HG02759 (cell line): ENCODE data around the gene TOMT.

Source experiments
- ATAC-seq: cut with Tn5 transposase; IDR thresholded peaks from one replicate; pipeline ENCODE4 v1.9.1; 2021; ENCODE audit warnings: mild to moderate bottlenecking, moderate library complexity; ENCODE audit not compliant: unreplicated experiment

The TOMT gene, protein sequence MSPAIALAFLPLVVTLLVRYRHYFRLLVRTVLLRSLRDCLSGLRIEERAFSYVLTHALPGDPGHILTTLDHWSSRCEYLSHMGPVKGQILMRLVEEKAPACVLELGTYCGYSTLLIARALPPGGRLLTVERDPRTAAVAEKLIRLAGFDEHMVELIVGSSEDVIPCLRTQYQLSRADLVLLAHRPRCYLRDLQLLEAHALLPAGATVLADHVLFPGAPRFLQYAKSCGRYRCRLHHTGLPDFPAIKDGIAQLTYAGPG

DNA sequence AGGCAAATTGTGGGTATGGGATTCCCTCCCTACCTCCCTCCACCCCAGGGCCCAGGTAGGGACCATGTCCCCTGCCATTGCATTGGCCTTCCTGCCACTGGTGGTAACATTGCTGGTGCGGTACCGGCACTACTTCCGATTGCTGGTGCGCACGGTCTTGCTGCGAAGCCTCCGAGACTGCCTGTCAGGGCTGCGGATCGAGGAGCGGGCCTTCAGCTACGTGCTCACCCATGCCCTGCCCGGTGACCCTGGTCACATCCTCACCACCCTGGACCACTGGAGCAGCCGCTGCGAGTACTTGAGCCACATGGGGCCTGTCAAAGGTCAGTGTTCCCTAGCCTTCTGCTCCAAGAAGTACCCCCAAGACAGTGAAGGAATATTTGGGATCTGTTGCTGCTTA lies at the start of gene TOMT:
TOMT (plus strand) TSS at position 37 of the 400 bp plus-strand sequence; CDS start at position 65, 28 bp downstream.
- ATAC-seq = no peak

DNA sequence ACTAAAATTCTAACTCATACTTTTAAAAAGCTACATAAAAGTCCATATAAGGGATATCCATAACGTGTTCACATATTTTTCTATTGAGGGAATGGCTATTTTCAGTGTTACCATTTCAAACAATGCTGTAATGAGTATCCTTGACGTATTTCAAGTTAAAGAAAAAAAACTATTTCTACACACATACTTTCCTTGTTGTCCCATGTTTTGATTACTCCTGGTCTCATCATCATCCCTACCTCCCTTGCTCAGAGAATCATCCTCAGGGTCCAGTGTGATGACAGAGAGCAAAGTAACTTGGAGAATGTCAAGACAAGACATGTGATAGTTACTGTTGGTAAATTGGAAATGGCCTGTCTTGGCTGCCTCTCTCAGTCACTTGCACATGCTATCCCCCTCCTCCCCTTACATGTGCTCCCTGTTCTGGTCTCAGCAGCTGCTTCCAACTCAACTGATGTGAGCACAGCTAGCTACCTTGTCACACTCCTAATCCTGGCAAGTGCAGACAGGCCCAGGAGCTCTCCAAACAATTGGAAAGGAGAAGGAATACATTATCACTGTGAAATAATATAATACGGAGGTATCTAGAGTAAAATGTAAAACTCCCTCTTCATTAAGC lies 47.2 kb upstream of the TOMT start:
- no peak for ATAC-seq

DNA sequence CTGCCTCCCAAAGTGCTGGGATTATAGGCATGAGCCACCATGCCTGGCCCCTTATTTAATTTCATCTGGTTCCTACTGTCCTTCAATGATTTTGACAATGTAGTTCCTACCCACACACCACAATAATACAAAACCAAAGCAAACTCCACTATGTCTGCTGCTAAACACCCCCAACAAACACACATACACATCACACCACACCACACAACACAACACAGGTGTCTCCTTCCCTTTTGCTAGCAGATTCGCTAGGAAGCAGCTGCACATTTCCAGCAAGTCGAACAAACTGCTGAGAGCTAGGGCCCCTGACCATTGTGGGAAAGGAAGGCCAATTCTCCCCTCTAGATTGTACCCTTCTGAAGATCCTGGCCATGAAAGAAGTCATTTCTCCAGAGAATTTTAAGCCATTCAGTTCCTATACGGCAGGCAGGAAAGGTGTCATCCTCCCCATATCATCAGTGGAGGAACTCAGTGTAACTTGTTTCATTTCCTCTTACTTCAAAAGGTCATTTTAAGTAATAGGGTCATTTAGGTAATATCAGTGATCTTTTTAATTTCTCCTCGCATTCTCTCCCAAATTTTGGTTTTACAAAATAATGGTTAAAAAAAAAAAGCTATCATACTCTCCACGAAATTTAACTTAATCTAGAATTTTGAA lies 43.9 kb upstream of the TOMT start:
- ATAC-seq = no peak

DNA sequence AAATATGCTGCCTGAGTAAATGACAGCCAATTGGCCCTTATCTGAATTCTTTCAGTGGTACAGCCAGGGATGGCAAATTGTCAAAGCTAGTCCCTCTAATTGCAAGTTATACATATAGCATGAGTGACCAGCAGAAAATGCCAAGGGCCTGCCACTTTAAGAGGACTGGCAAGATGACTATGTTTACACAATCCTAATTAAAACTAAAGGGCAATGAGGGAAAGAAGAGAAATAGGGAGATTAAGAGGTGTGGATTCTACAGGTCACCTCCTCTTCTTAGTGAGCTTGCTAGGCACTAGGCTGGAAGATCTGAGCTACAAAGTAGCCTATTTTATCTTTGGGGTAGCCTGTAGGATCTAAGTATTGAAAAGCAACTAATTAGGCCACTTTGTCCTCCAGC lies 38.9 kb upstream of the TOMT start:
- no peak for ATAC-seq

DNA sequence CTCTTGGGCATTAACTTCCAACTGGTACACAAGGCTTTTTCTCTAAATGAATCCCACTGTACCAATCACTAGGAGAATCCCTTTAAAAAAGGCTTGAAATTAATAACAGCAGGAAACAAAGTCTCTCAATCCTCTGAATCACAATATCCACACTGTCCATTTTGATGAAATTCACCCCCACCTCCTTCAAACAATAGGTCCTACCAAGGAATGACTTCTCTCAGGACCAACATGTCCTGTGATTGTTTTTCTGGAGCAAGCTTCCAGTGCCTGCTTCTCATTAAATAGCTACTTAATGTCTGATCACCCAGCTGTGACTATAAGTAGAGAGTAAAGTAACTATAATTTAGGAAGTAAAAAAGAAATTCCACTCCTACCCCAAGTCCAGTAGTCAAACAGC lies 38.5 kb upstream of the TOMT start:
- ATAC-seq = no peak

DNA sequence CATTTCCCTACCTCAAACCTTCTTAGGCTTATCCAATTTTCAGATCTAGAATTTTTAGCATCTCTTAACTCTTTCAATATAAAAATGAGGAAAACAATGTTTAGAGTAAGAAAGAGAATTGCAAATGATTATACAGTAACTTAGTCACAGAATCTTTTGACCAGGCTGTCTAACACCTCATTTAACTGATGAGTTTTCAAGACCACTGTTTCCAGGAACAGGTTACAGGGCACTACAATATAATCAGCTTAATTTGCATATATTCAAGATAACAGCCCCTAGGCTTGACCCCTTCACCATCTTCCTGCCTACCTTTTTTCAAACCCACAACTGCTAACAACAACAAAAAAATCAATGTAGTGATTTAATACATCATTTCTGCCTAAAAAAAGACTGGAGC lies 38.0 kb upstream of the TOMT start:
- ATAC-seq = no peak

DNA sequence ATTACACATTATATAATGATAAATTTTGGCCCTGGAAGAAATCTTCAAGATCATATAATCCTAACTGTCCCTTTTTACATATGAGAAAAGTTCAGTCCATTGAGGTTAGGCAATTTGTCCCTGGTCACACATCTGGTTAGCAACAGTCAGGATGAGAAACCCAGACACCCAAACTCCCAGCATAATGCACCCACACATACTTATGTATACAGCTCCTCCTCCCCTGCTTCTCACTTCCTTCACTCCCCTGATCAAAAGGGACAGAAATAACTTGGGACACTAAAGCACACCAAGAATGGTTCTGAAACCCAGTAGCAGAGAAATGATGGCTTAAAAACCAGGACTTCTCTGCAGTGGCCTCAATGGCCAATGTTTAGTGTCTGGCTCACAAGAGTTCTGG lies 36.5 kb upstream of the TOMT start:
- ATAC-seq = no peak

DNA sequence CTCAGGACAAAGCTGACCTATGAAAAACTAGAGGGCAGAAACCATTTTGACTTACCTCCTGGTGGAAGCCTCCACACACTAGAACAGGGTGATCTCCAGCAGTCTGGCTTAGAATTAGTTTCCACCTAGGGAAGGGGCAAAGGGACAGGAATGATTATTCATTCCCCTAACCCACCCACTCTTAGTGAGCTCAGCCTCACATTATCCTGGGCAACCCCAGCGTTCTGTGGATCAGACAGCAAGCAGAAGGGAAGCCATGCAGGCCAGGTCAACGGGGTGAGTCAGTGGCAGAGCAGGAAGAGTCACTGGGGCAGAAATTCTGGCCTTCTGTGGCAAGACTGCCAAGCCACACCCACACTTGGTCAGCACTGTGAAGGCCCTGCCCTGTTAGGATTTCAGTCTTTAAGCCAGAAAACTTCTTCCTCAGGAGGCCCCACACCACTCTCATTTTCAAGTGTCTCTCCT lies 35.9 kb upstream of the TOMT start:
- ATAC-seq = no peak

DNA sequence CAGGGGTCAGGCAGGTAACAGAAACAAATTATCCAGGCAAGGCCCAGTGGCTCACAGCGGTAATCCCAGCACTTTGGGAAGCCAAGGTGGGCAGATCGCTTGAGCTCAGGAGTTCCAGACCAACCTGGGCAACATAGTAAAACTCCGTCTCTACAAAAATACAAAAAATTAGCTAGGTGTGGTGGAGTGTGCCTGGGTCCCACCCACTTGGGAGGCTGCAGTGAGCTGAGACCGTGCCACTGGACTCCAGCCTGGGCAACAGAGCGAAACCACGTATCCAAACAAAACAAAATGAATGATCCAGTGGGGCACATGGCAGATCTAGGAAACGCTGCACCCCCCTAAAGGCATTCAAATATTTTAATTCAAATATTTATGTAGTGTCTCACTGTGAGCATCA lies 35.2 kb upstream of the TOMT start:
- no peak for ATAC-seq

DNA sequence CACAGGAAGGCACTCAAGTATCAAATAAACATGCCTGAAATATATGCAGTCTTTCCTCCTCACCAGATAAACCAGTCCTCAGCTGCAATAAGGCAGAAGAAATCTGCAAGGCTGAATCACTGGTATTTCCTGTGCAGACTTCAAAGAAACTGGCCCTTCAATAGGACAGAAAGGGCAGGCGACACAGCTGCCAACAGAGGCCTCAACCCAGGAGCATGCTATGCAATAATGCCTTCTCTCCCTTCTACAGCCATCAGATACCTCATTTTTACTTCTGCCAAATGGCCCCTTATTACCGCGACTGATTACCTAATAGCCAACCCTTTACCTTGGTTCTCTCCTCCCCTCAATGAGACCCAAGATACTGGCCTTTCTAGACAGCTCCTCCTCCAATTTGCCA lies 33.4 kb upstream of the TOMT start:
- no peak for ATAC-seq

DNA sequence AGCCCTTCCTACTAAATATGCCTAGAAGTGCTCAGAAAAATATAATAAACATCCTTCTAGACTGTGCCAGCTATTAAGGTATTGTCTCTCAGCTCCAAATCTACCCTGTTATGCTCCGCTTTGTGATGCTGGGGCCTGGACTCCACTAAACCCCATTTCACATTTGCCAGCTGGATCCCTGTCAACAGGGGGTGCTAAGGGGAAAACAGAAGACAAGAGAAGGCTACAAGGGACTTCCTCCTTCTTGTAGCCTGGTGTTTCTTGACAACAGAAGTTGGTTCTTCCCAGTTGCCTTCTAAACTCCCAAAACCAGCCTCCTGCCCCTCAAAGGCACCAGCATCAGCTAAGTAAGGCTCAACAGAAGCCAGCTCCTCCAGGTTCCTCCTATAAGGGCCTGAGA lies 30.6 kb upstream of the TOMT start:
- ATAC-seq = no peak

DNA sequence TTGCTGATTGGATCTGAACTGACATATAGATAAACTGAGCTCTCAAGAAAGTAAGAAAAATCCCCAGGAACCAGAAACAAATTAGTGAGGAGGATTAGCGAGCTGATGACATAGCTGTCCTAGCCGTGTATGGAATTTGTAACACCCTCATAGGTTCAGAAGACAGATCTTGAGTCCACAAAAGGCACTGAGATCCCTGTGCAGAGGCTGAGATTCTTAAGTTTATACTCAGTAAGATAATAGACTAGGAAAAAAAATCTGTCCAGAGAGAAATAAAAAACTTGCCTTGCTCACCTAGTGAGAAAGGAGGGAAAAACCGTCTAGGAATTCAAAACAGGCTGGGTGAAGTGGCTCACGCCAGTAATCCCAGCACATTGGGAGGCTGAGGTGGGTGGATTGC lies 30.0 kb upstream of the TOMT start:
- ATAC-seq = no peak

DNA sequence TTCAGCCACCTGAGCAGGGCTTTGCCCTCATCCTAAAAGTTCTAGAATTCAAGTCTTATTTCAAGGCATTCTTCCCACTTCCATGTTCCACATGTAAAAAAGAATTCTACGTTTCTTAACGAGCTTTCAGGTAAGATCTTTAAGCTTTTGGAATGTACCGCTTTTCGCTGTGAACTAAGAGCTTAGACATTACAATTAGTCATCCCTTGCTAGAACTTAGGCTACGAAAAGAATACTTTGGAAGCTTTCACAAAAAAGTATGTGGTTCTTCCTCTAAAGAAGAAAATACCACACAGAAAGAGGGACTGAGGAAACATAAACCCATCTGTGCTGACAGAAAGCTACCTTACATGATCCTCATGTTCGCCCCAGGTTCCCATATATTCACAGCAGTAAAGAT lies 27.2 kb upstream of the TOMT start:
- ATAC-seq = no peak

DNA sequence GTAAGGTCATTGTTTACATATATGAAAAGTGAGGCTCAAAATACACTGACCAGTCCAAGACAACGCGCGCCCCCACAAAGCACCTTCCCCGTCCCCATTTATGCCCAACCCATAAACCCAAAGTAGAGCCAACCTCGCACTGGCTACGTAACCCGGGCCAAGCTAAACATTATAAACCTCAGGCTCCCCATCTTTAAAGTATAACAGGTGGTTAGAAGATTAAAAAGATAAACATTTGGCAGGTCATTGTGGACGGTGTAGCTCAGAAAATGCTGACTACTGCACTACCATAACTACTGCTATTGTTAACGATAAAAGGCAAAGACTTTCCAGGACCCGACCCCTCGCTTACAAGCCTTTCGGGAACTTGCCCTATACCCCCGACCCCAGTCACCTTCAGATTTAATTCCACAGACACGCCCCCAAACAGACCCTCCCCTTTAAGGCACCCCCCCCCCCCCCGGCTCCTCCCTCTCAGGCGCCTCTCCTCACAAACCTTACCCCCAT lies 25.9 kb upstream of the TOMT start:
- no peak for ATAC-seq

DNA sequence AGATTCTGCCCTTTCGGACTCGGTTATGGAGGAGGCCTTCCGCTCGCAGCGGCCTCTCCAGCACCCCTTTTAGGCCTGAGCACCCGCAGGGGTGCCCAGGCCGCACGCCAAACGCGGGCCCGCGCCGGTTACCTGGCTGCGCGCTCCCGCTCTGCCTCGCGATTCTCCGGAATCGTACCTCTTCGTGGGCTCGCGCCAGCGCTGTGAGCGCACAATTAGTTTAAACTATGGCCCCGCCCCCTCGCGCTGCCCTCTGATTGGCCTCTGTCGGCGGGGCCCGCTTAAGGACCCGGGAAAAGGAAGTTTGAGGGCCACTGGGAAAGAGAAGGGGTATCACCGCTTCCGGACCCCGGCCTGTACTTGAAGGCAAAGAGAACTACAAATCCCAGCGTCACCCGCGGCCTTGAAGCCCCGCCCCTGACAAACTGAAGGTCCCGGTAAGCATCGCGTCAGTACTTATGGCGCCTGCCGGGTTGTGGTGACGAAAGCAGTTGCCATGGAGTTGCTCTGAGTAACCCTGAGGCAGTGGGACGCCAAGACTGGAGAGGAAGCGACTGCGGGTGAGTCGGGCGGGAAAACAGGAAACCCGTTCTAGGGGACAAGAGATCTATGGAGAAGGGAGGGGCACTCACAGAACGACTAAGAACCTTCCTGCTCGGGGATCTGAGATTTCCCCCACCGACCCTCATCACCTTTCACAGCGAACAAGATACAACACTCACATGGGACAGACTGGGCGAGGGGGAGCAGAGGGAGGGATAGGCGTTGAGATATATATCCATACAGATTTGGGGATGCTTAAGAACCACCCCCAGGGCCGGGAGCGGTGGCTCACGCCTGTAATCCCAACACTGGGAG lies 25.2 kb upstream of the TOMT start, which contains the start of the genes LRRC51 and NUMA1:
LRRC51 (plus strand) TSS at position 525 of the 858 bp plus-strand sequence. CDS start 8,234 bp downstream, outside the sequence.
NUMA1 (minus strand) TSS at position 217 of the 858 bp plus-strand sequence. CDS start 44,599 bp downstream, outside the sequence.
- peak; percentile 92 for ATAC-seq

DNA sequence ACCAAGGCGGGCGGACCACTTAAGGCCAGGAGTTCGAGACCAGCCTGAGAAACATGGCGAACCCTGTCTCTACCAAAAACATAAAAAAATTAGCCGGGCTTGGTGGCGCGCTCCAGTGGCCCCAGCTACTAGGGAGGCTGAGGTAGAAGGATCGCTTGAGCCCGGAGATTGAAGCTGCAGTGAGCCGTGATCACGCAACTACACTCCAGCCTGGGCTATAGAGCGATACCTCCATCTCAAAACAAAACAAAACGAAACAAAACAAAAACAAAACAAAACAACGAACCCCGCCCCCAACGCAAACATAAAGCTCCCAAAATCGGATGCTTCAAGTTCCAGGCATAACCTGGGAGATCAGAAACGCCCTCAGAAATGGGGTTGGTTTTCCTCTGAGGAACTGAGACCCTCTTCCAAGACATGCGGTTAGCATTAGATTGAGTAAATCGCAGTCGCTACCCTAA lies 24.5 kb upstream of the TOMT start:
- ATAC-seq = no peak

DNA sequence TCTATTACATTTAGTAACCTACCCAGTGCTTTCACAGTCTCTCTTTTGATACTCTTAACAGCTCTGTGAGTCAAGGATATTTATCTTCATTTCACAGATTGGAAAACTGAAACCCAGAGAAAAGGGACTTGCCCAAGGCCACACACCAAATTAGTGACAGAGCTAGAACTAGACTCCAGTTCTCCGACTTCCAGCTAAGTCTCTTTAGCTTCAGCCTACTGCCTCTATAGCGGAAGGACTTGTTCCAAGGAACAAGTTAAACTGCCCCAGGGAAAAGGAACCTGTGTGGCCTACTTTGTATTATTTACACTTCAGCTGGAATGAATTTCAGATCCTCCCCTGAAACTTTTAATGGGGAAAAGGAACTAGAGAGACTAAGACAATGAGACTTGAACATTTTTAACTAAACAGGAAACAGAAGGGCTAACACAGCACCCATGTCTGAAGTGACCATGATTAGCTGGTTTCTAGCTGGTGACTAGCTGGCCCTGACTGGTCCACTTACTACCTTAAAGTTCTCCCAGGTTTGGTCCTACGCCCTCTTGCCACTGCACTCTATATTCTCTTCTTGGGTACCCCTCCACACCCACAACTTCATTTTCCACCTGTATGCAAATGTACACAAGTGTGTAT lies 23.8 kb upstream of the TOMT start:
- no peak for ATAC-seq

DNA sequence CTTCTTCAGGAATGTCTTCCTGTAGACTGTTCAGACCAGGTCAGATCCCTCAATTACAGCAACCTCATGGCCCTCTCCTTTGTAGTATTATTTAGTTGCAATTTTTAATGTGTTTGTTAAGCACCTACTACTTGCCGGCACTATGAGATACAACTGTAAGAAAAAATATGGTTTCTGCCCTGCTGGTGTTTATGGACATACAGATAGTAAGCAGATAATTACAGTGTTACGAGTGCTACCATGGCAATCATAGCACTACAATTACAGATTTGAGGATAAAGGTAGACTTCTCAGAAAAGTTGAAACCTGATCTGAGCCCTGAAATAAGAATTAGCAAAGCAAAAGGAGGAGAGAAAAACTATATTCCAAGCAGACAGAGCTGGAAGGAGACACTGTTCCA lies 22.3 kb upstream of the TOMT start:
- no peak for ATAC-seq

DNA sequence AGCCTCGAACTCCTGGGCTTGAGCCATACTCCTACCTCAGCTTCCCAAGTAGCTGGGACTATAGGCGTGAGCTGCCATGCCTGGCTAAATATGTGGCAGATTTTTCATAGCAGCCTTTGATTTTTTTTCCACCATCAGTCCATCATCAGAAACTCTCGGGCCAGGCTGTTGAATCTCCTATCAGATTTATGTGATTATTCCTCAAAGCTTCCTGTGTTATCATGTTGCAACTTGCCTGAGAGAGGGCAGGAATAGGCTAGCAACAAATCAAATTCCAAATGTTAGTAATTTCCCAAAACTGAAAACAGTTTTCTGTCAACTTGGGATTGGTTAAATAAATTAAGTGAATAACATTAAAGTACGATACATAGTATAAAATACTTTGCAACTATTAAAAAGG lies 21.6 kb upstream of the TOMT start:
- no peak for ATAC-seq

DNA sequence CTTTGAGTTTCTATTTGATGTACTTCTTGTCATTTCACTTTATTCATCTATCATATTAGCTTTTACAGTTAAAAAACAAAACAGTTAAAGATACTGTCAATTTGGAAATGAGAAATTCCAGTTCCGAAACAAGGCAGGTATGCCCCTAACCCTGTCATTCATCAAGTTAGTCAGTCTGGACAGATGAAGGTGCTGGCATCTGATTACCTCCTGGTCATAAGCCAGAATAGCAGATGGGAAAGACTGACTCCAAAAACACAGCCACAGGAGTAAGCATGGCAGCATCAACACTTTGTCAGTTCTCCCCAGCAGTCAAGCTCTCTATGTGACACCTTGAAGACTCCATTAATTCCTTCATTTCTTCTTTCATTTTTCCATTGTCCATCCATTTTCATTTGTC lies 20.8 kb upstream of the TOMT start:
- no peak for ATAC-seq
